ELR (cell line): ENCODE data around the gene STIMATE.

ENCODE experiments used
- DNase-seq: peaks from one replicate; pipeline ENCODE4 v3.0.0-alpha.2; 2015; ENCODE audit warnings: low read depth

Gene STIMATE

GRCh38 chr3:52841211-52841980 is 56.0 kb downstream of the STIMATE start:
- no peak for DNase-seq

DNA sequence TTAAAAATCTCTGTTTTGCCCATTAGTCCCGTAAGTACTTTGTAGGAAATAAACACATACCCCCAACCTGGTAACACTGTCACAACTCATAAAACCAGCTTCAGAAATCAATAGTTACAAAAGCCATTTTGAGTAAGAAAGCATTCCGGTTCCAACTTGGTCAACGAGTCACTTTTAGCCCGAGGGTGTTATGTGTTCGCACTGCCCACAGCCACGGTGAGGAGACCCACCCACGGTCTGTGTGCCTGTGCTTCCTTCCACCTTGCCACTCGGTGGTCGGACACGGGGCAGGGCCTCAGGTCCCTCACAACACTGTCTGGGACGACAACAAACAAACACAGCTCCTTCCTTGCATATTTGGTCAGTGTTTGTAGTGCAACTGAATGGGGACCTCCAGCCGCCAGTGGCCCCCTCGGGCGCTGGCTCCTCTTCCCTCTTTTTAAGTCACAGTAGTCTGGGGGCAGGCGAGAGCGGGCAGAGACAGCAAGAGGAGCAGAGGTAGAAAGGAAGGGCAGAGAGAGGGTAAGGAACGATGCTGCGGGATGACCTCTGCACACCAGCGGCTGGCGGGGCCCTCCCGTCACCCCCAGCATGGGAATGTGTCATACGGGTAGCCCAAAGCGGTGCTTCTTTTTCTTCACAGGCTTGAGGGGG is 57.3 kb downstream of the STIMATE start:
- DNase-seq, result peak; percentile 34

DNA sequence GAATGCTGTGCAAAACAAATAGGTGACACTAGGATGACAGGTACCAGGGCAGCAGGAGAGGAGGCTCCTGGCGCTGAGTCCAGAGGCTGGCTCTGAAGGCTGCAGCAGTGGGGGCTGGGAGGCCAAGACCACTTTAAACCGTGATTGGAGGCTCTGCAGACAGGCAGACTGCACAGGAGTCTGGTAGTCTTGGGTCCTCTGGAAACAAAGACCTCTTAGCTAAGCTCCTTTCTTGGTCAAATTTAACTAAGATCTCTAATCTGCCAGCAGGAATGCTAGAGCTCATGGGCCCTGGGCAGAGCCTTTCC is 58.1 kb downstream of the STIMATE start:
- DNase-seq, result no peak

- DNase-seq, result no peak
Observed at GRCh38 chr3:52838561-52839267, 58.6 kb downstream of the STIMATE start.

- no peak for DNase-seq
Observed at GRCh38 chr3:52836986-52837385, 60.4 kb downstream of the STIMATE start.

DNA sequence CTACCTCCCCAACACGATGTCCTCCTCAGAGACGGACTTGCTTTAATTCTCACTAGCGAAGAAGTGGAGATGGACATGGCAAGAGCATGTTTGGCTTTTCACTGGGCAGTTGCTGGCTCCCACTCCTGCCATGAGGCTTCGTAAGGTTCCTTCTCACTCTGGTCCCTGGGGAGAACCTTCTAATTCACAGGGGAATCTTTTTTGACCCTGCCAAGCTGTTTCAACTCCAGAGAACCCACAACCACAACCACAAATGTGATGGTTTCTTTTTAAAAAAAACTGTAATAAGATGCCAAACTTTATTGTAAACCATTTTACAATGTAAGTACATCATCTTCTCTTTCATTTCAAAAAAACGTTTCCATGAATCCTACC is 60.9 kb downstream of the STIMATE start:
- DNase-seq, result no peak

DNA sequence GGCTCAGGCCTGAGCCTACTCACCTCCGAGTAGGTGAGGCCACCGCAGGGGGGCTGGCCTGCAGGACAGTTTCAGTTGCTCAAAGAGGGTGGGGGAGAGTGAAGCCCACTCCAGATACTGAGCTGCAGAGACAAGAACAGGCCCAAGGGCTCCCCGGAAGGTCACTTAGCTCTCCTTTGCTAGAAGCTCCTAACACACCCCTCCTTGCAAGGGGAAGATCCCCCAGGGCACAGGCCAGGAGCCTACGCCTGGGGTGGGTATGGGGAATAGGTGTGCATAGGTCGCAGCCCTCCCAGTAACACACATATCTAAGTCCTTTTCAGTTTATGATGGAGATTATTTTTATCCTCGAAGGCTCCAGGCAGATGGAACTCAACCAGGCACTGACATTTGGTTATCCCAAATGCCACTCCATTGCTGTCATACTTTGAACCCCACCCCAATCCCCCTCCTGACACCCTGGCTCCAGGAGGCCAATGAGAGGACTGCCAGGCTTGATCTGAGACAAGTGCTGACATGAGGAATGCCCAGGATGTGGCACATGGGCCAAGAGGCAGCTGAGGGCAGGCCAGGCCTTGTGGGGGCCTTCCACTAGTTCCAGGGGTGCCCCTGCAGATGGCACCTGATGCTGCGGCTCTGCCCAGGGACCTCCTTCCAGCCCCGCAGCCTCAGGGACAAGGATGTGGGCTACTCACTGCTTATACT is 61.4 kb downstream of the STIMATE start:
- DNase-seq, result no peak

GRCh38 chr3:52834871-52835501 is 62.4 kb downstream of the STIMATE start, which contains the start of gene MUSTN1:
Gene MUSTN1, minus strand, starts transcription at chr3:52835019. Its CDS starts 71 bp downstream, at chr3:52834948.
- no peak for DNase-seq

DNA sequence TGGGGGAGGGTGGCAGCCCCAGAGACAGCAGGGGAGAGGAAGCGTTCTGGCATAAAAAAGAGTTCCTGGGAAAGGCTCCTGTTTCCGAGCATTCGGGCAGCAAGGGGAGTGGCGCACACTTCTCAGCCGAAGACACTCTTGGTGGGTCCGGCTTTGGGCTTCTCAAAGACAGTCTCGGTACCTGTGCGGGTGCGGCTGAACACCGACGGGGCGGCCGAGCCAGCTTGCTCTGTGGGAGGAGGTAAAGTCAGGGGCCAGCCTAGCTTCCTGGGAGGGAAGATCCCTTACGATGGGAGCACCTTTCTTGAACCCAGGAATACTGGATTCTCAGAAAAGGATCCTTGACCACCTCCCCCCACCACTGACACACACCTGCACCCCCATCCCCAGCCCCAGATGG is 64.1 kb downstream of the STIMATE start:
- DNase-seq, result no peak

DNA sequence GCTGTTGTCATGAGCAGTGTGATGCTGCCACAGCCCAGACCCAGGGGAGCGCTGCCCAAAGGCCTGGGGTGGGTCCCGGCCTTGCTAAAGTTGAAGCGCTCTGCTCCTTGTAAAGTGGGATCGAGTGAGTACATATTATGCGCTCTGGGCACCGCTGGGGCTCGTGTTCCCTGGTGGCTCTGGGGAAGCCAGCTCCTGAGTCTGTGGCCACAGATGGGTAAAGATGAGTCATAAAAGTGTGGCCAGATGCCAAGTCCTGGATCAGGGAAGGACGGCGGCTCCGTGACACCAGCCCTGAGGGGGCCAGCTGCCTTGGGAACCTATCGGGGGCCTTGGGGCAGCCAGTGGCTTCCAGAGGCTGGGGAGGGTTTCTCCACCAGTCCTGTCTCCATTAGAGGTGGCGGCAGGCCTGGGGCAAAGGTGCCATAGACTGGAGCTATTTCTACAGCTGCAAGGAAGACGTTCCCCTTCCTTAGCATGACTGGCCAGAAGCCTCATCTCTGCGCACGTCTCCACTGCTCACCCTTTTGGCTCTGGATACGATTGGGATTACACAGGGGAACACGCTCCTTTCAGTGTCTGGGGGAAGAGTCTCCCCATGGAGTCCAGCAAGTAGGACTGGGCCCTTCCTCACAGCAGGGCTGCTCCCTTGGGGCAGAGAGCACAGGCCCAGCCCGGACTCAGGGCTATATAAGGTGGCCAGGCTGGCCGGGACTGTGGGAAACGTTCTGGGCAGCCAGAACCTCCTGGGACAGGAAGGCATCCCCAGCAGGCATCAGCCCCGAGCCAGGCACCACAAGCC is 65.6 kb downstream of the STIMATE start:
- DNase-seq, result peak; percentile 87

DNA sequence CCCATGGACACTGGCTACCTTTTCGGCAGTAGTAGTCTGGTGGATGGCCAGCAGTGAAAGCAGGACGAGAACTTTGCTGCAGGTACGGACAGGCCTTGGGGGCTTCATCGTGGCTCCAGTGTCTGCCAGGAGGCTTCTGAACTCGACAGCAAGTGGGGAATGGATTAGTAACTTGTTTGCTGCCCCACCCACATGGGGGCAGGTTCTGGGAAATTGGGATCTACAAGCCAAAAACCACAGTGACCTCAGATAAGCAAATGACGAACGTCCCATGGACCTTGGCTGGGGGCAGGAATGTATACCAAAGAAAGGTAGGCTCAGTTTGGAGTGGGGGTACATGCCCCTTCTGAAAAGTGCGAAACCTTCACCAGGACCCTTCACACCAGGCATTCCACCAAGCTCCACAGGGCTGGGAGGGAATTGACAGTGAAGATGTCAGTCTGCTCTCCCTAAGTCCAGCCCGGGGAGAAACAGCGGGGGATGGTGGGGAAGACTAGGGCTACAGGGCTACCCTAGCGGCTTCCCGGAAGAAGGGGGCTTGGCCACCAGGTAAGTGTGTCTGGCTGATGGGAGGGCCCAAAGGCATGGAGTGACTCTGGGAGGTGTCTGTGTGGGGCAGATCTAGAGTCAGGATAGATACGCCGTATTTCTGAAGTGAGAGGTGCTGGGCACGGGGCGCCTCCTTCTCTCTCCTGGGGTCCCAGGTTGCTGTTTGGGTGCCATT is 66.7 kb downstream of the STIMATE start, which contains the start of gene ITIH4:
Gene ITIH4, minus strand, starts transcription at position 138 of the 724 bp plus-strand sequence. Its CDS starts 30 bp downstream, at position 108.
- DNase-seq, result no peak

DNA sequence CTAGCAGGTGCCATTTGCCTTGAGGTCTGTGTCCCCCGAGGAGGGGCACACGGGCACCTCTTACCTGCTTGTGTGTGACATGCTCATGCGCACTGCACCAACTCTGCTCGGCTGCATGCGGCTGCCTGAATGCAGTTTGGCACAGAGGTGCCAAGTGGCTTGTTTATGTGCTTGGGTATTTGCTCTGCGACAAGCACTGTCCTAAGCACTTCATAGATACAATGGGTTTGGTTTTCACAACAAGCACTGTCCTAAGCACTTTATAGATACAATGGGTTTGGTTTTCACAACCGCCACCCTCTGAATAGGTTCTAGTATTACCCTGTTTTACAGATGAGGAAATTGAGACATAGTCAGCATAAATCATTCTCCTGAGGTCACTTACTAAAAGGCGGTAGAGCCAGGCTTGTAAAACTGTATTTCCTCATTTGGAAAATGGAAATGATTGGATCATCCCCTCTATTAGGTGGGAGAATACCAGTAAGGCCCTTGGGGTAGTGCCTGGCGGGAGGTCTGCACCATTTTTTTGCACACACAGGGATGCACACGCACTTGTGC is 67.4 kb downstream of the STIMATE start:
- no peak for DNase-seq

- no peak for DNase-seq
Observed at GRCh38 chr3:52829482-52829881, 67.9 kb downstream of the STIMATE start.

- peak; percentile 19 for DNase-seq
Observed at GRCh38 chr3:52827866-52828376, 69.4 kb downstream of the STIMATE start.

DNA sequence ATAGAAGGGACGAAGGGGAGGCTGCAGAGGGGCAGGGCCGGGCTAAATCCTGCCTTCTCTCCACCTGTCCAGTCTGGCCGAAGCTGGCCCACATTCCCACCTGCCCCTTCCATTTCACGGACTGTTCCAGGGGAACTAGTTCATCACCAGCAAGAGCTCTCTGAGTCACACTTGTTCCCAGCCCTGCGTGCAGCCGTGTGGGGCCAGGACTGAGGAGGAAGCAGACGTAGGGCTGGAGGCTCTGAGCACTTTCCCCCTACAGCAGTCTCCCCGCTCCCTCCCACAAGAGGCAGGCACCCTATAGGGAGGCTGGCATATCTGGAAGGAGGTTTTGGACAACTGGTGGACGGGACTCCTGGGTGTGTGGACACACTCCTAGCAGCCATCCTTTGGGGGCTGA is 69.9 kb downstream of the STIMATE start:
- DNase-seq, result peak; percentile 63

DNA sequence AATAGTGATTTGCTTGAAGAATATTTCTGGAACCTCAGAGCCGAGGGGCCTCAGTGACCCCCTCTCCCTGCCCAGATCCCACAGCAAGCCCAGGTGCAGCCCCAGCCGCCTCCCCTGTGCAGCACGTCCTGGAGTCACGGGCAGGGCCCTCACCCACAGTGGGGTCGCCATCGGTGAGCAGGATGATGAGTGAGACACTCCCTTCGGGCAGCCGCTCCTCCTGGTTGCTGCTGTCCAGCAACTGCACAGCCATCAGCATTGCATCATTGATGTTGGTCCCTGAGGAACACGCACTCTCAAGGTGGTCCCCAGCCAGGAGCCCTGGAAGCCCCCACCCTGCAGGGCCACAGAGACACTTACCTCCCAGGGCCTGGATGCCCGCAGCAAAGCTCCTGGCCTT is 73.3 kb downstream of the STIMATE start:
- DNase-seq, result no peak

DNA sequence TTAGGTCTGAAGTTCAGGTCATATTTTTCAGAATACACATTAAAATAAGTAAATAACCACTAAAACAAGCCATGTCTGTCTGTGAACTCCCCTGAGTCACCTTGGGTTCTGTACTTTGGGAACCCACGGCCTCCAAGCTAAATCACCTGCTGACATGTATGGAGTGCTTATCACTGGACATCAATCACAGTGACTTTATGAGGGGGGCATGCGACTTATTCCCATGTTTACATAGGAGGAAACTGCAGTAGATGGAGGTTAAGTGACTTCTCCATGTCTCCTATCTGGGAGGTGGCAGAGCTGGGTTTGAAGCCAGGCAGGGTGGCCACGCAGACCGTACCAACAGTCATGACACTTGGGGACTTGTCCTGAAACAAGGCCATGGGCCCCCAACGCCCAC is 75.0 kb downstream of the STIMATE start:
- no peak for DNase-seq

DNA sequence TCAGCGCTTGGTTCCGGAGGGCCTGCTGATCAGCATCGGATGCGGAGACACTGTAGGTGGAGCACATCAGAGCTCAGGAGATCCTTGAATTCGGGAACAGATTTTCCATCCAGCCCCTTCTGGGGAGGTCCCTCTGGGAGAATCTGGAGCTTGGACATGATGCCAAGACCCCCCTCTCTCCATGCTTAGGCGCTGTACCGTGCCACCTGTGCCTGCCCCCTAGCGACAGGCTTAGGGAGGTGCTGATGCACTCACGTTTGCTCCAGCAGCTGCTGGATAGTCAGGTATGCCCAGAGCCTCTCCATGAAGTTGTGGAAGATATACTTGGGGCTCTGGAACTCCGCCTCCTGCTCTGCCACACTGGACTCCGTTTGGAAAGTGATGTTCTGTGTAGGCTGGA is 76.6 kb downstream of the STIMATE start:
- peak; percentile 36 for DNase-seq

GRCh38 chr3:52819936-52820335 is 77.4 kb downstream of the STIMATE start:
- DNase-seq, result no peak

DNA sequence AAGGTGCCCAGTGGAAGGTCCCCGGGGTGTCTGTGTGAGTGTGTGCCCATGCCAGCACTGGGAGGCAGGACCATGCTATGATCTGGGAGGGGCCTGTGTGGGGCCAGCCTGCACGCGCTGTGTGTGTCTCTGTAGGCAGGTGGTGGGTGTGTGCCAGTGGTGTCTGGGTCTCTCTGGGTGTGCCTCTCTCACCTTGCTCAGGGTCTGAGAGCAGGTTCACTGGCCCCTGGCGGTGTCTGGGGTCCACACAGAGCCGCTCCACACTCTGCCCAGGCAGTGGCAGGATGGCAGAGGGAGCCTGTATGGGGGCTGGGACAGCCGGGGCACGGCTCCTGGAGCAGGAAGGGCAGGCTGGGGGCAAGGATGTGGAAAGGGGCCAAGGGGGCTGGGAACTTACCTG is 79.5 kb downstream of the STIMATE start:
- no peak for DNase-seq
